Dedifferentiated amniotic fluid mesenchymal stem cell (primary cell): ENCODE results near the gene CEP89.
"Not testable (repeated sequence)": the region's sequence is repeated elsewhere in the genome, so short reads cannot be mapped to it uniquely, and the experiment has no call there.

Experiments used
- DNase-seq: peaks from one replicate; pipeline ENCODE4 v3.0.0-alpha.2; 2016; ENCODE audit errors: extremely low spot score

Gene CEP89

GRCh38 chr19:32837531-32837930 lies 134.2 kb downstream of the CEP89 start:
- no peak for DNase-seq

- not testable (repeated sequence) for DNase-seq
Observed at GRCh38 chr19:32833388-32833787, 138.4 kb downstream of the CEP89 start.

GRCh38 chr19:32832825-32833224 lies 138.9 kb downstream of the CEP89 start:
- not testable (repeated sequence) for DNase-seq

- not testable (repeated sequence) for DNase-seq
Observed at GRCh38 chr19:32832094-32832493, 139.7 kb downstream of the CEP89 start.

GRCh38 chr19:32831611-32832010 lies 140.1 kb downstream of the CEP89 start:
- DNase-seq = no peak

- DNase-seq = no peak
Observed at GRCh38 chr19:32830231-32831014, 141.3 kb downstream of the CEP89 start.

GRCh38 chr19:32829345-32829896 lies 142.3 kb downstream of the CEP89 start:
- no peak for DNase-seq

GRCh38 chr19:32828643-32829344 lies 143.0 kb downstream of the CEP89 start:
- no peak for DNase-seq

- no peak for DNase-seq
Observed at GRCh38 chr19:32828139-32828538, 143.6 kb downstream of the CEP89 start.
